ENCODE data around the gene HAUS8. TPM values are rescaled to one million over a fixed set of nuclear protein-coding genes. Genes with fewer than 3 reads are reported as not detected.
A peak's percentile ranks its signal among the peaks of the same experiment; 100 is the strongest.

HAUS8 gene
- total RNA-seq, 1 experiment from 2014 or later, result 30.8 TPM

GRCh38 chr19:17049711-17050280 is 25.5 kb downstream of the HAUS8 start:
- Histone ChIP-seq H4K20me1 (ENCODE audit: insufficient read depth) (no peaks in the 10 kb centered on the region), H3F3A (ENCODE audit: insufficient read depth, low read depth) (peaks cover 37% of the 10 kb centered on the region), H3K27me3 (ENCODE audit: insufficient read depth, low read depth) (no peaks in the 10 kb centered on the region), H2AFZ (no peak overlapping the region), H3K4me1 (replicated peaks; ENCODE audit: insufficient read depth) (peaks cover 12% of the 10 kb centered on the region), H3K4me3 (no peak overlapping the region), H3K36me3 (ENCODE audit: low read depth) (0 out of 2 replicates have a peak, but pooled peaks cover 7% of the 10 kb centered on the region), H3K79me2 (ENCODE audit: low read depth) (no peaks in the 10 kb centered on the region), H3K9me2 (ENCODE audit: insufficient read depth) (no peaks in the 10 kb centered on the region), H3K9me3 (ENCODE audit: insufficient read depth, low read depth) (no peaks in the 10 kb centered on the region), H3K27ac (peak overlapping the region; percentile 38), H3K4me2 (peak overlapping the region; percentile 30)
- no TSS peak for BruUV-seq (replicated peaks)
- POLR2A ChIA-PET (ENCODE audit: unreplicated experiment), result no interaction called here
- intact Hi-C loops (cut with micrococcal nuclease; ENCODE audit: unreplicated experiment), result no loop called here
- TF ChIP-seq EZH2 (IDR thresholded peaks at IDR 0.05; ENCODE audit: low read depth) (no peak), CTCF (conservative IDR thresholded peaks at IDR 0.05) (no peak)
- CTCF ChIA-PET, result no interaction called here
- DNase-seq, result peak; percentile 51 to 77

- ChIA-PET POLR2A (ENCODE audit: unreplicated experiment) (no interaction called here), CTCF (no interaction called here)
- BruUV-seq (replicated peaks), result no TSS peak
- no peak overlapping the region for H3K4me3 ChIP-seq
- no peak overlapping the region for H2AFZ ChIP-seq
- H3K4me1 ChIP-seq (replicated peaks; ENCODE audit: insufficient read depth), result peaks cover 12% of the 10 kb centered on the region
- H3K9me3 ChIP-seq (ENCODE audit: insufficient read depth, low read depth), result no peaks in the 10 kb centered on the region
- H3K27me3 ChIP-seq (ENCODE audit: insufficient read depth, low read depth), result no peaks in the 10 kb centered on the region
- no peaks in the 10 kb centered on the region for H4K20me1 ChIP-seq (ENCODE audit: insufficient read depth)
- 0 out of 2 replicates have a peak, but pooled peaks cover 7% of the 10 kb centered on the region for H3K36me3 ChIP-seq (ENCODE audit: low read depth)
- TF ChIP-seq CTCF (conservative IDR thresholded peaks at IDR 0.05) (no peak), EZH2 (IDR thresholded peaks at IDR 0.05; ENCODE audit: low read depth) (no peak)
- H3K27ac ChIP-seq, result peak overlapping the region; percentile 38
- H3F3A ChIP-seq (ENCODE audit: insufficient read depth, low read depth), result peaks cover 37% of the 10 kb centered on the region
- no peak for DNase-seq
- H3K9me2 ChIP-seq (ENCODE audit: insufficient read depth), result no peaks in the 10 kb centered on the region
- intact Hi-C loops (cut with micrococcal nuclease; ENCODE audit: unreplicated experiment), result no loop called here
- no peaks in the 10 kb centered on the region for H3K79me2 ChIP-seq (ENCODE audit: low read depth)
- H3K4me2 ChIP-seq, result peak overlapping the region; percentile 30
Observed at GRCh38 chr19:17048885-17049453, 26.3 kb downstream of the HAUS8 start.

GRCh38 chr19:17045907-17046502 is 29.2 kb downstream of the HAUS8 start:
- no peak overlapping the region for H3K27ac ChIP-seq
- DNase-seq, result no peak
- no peaks in the 10 kb centered on the region for H3K9me2 ChIP-seq (ENCODE audit: insufficient read depth)
- CTCF ChIA-PET, result no interaction called here
- TF ChIP-seq EZH2 (IDR thresholded peaks at IDR 0.05; ENCODE audit: low read depth), result no peak
- TF ChIP-seq CTCF (conservative IDR thresholded peaks at IDR 0.05), result no peak
- no peak overlapping the region for H3K4me3 ChIP-seq
- no peaks in the 10 kb centered on the region for H3K9me3 ChIP-seq (ENCODE audit: insufficient read depth, low read depth)
- peaks cover 21% of the 10 kb centered on the region; the same call in 1 of the 2 replicates for H3F3A ChIP-seq (ENCODE audit: insufficient read depth, low read depth)
- H3K4me1 ChIP-seq (replicated peaks; ENCODE audit: insufficient read depth), result peaks cover 12% of the 10 kb centered on the region
- no peak overlapping the region for H2AFZ ChIP-seq
- H3K4me2 ChIP-seq, result no peak overlapping the region
- POLR2A ChIA-PET (ENCODE audit: unreplicated experiment), result no interaction called here
- H3K36me3 ChIP-seq (ENCODE audit: low read depth), result 0 out of 2 replicates have a peak, but pooled peaks cover 5% of the 10 kb centered on the region
- H3K79me2 ChIP-seq (ENCODE audit: low read depth), result no peaks in the 10 kb centered on the region
- no peaks in the 10 kb centered on the region for H4K20me1 ChIP-seq (ENCODE audit: insufficient read depth)
- BruUV-seq (replicated peaks), result no TSS peak
- intact Hi-C loops (cut with micrococcal nuclease; ENCODE audit: unreplicated experiment), result no loop called here
- H3K27me3 ChIP-seq (ENCODE audit: insufficient read depth, low read depth), result no peaks in the 10 kb centered on the region
